K562 (cell line): ENCODE results near the gene SAMD14. TPM values are rescaled to one million over a fixed set of nuclear protein-coding genes. Genes with fewer than 3 reads are reported as not detected.

Experiments used
- CBX2 ChIP-seq: fragments of 200-600 bp; sonication (generic); IDR thresholded peaks from one replicate; pipeline ENCODE4 v1.6.1; 2012; ENCODE audit warnings: mild to moderate bottlenecking, low read length, inconsistent platforms; ENCODE audit not compliant: insufficient read depth, poor library complexity, severe bottlenecking
- CBX8 ChIP-seq: fragments of 200-600 bp; sonication (generic); IDR thresholded peaks from 2 replicates; pipeline ENCODE4 v1.6.1; 2012; ENCODE audit warnings: borderline replicate concordance, mixed run types, low read depth, mild to moderate bottlenecking, moderate library complexity, mixed read lengths, low read length, control low read depth, inconsistent platforms; ENCODE audit not compliant: poor library complexity, severe bottlenecking; ENCODE audit errors: extremely low read depth
- CREB1 ChIP-seq, 2 experiments: sonication (generic) in 1 of 2; formaldehyde crosslinking in 1 of 2; IDR thresholded peaks; 2 replicates each; pipeline versions ENCODE4 v1.6.1 to v1.8.0; 2012 to 2022; ENCODE audit warnings: inconsistent platforms in 1 of 2, mild to moderate bottlenecking in 1 of 2, missing genetic modification reagents in 1 of 2, moderate library complexity in 1 of 2
- CTBP1 ChIP-seq: fragments of 450-650 bp; IDR thresholded peaks from 2 replicates; pipeline ENCODE4 v1.6.1; 2016; ENCODE audit warnings: borderline replicate concordance
- EWSR1 ChIP-seq: fragments of 450-650 bp; IDR thresholded peaks from 2 replicates; pipeline ENCODE4 v1.6.1; 2018; ENCODE audit warnings: borderline replicate concordance, mild to moderate bottlenecking, low read depth, moderate library complexity; ENCODE audit not compliant: partially characterized antibody
- KDM1A ChIP-seq, 2 experiments: fragments of 450-650 bp; IDR thresholded peaks; 2 replicates each; pipeline ENCODE4 v1.6.1; 2016; ENCODE audit warnings: mild to moderate bottlenecking in 2 of 2
- KLF1 ChIP-seq: fragments of 450-650 bp; IDR thresholded peaks from 2 replicates; pipeline ENCODE4 v1.6.1; 2016; ENCODE audit warnings: missing genetic modification characterization, missing compliant biosample characterization
- L3MBTL2 ChIP-seq: fragments of 450-650 bp; IDR thresholded peaks from 2 replicates; pipeline ENCODE4 v1.6.1; 2016; ENCODE audit warnings: mild to moderate bottlenecking, moderate library complexity
- PHF20 ChIP-seq: fragments of 450-650 bp; IDR thresholded peaks from 2 replicates; pipeline ENCODE4 v1.6.1; 2018; ENCODE audit not compliant: partially characterized antibody
- RBM14 ChIP-seq: fragments of 200-400 bp; formaldehyde crosslinking; IDR thresholded peaks from 2 replicates; pipeline ENCODE4 v1.6.1; 2018; ENCODE audit warnings: low read depth, mild to moderate bottlenecking, low read length, moderate library complexity, borderline replicate concordance; ENCODE audit not compliant: insufficient read depth
- SAFB2 ChIP-seq: fragments of 200-400 bp; formaldehyde crosslinking; IDR thresholded peaks from 2 replicates; pipeline ENCODE4 v1.6.1; 2018; ENCODE audit warnings: borderline replicate concordance, low read length, low read depth, moderate library complexity; ENCODE audit not compliant: severe bottlenecking
- SMAD4 ChIP-seq: fragments of 250-450 bp; sonication (Bioruptor Pico); conservative IDR thresholded peaks from 2 replicates; pipeline ENCODE4 v1.8.0; 2021; ENCODE audit warnings: inconsistent platforms, mild to moderate bottlenecking, moderate library complexity
- SPI1 ChIP-seq: IDR thresholded peaks from 2 replicates; pipeline ENCODE4 v1.6.1; 2011; ENCODE audit warnings: low read depth, low read length, control low read depth, borderline replicate concordance
- SREBF1 ChIP-seq: fragments of 150-350 bp; IDR thresholded peaks from 2 replicates; pipeline ENCODE4 v1.6.1; 2014; ENCODE audit warnings: antibody characterized with exemption, low read depth, low read length, borderline replicate concordance
- ZBTB33 ChIP-seq: sonication (generic); formaldehyde crosslinking; IDR thresholded peaks from 2 replicates; pipeline ENCODE4 v1.8.1; 2023; ENCODE audit warnings: mild to moderate bottlenecking, missing genetic modification reagents
- ZNF23 ChIP-seq: fragments of 250-450 bp; sonication (Bioruptor Pico); IDR thresholded peaks from 2 replicates; pipeline ENCODE4 v1.4.0; 2020; ENCODE audit warnings: mild to moderate bottlenecking
- ZNF583 ChIP-seq: fragments of 250-450 bp; sonication (Bioruptor Pico); IDR thresholded peaks from 2 replicates; pipeline ENCODE4 v1.4.0; 2020
- polyA plus RNA-seq, 8 experiments: library from polyadenylated mRNA; depleted of rRNA in 4 of 8; stranded (reverse) in 5 of 8; unstranded in 3 of 8; fragments of >200 nt; fragmentation: Nextera tagmentation in 2 of 8; fragmentation: Illumina TruSeq in 1 of 8; extraction: Ambion mirVana in 2 of 8; extraction: Trizol in 1 of 8; gene quantifications; 2 replicates each; pipeline versions ENCODE4 v1.2.1 to v1.2.3, GENCODE V29; 2011 to 2014; ENCODE audit warnings: inconsistent platforms in 1 of 8, missing spikeins in 1 of 8
- total RNA-seq, 7 experiments: library from RNA; depleted of rRNA in 6 of 7; stranded (reverse); fragments of >200 nt in 6 of 7; fragmentation: Illumina TruSeq in 2 of 7; extraction: Trizol in 2 of 7; gene quantifications; 2 replicates each; pipeline versions ENCODE4 v1.2.1 to v1.2.3, GENCODE V29; 2011 to 2021; ENCODE audit warnings: low replicate concordance in 1 of 7
- TF ChIP-seq, protein P1 (sequence below): fragments of 250-450 bp; sonication (Bioruptor Pico); IDR thresholded peaks from 2 replicates; pipeline ENCODE4 v1.4.0; 2020
- TF ChIP-seq, protein P2 (sequence below): fragments of 450-650 bp; IDR thresholded peaks from 2 replicates; pipeline ENCODE4 v1.6.1; 2016; ENCODE audit warnings: mild to moderate bottlenecking

Gene SAMD14
- total and polyA plus RNA-seq, 9 of the 15 experiments (the other 6 are each of a cell fraction or from before 2014, with no cell fraction given), result 0.04 to 0.07 TPM; not detected in 7

GRCh38 chr17:50153650-50154575 lies 24.0 kb upstream of the SAMD14 start (continued):
- TF ChIP-seq CBX2, result no peak
- no peak for TF ChIP-seq ZNF23
- TF ChIP-seq SAFB2, result no peak
- no peak for TF ChIP-seq EWSR1
- no peak for TF ChIP-seq PHF20
- peak; percentile 76 to 84 for TF ChIP-seq KDM1A (IDR thresholded peaks at IDR 0.05)
- TF ChIP-seq CTBP1, result peak; percentile 96
- no peak for TF ChIP-seq CBX8
- TF ChIP-seq, protein P1, sequence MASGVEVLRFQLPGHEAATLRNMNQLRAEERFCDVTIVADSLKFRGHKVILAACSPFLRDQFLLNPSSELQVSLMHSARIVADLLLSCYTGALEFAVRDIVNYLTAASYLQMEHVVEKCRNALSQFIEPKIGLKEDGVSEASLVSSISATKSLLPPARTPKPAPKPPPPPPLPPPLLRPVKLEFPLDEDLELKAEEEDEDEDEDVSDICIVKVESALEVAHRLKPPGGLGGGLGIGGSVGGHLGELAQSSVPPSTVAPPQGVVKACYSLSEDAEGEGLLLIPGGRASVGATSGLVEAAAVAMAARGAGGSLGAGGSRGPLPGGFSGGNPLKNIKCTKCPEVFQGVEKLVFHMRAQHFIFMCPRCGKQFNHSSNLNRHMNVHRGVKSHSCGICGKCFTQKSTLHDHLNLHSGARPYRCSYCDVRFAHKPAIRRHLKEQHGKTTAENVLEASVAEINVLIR (CRISPR knock-in tag), result no peak
- TF ChIP-seq SMAD4, result 0 out of 2 replicates have a peak, but pooled peaks have one; percentile 33
- peak; percentile 11; the same call in 1 of the 2 replicates for TF ChIP-seq L3MBTL2
- TF ChIP-seq, protein P2, sequence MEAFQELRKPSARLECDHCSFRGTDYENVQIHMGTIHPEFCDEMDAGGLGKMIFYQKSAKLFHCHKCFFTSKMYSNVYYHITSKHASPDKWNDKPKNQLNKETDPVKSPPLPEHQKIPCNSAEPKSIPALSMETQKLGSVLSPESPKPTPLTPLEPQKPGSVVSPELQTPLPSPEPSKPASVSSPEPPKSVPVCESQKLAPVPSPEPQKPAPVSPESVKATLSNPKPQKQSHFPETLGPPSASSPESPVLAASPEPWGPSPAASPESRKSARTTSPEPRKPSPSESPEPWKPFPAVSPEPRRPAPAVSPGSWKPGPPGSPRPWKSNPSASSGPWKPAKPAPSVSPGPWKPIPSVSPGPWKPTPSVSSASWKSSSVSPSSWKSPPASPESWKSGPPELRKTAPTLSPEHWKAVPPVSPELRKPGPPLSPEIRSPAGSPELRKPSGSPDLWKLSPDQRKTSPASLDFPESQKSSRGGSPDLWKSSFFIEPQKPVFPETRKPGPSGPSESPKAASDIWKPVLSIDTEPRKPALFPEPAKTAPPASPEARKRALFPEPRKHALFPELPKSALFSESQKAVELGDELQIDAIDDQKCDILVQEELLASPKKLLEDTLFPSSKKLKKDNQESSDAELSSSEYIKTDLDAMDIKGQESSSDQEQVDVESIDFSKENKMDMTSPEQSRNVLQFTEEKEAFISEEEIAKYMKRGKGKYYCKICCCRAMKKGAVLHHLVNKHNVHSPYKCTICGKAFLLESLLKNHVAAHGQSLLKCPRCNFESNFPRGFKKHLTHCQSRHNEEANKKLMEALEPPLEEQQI, result no peak
- TF ChIP-seq KLF1 (tag), result no peak
- no peak; the same call in 1 of the 2 replicates for TF ChIP-seq CREB1 (IDR thresholded peaks at IDR 0.05)
- TF ChIP-seq CREB1 (CRISPR knock-in tag; IDR thresholded peaks at IDR 0.05), result no peak
- TF ChIP-seq ZBTB33 (CRISPR knock-in tag), result 0 out of 2 replicates have a peak, but pooled peaks have one; percentile 15
- TF ChIP-seq SREBF1, result no peak
- TF ChIP-seq ZNF583 (CRISPR knock-in tag), result peak; percentile 35; the same call in 1 of the 2 replicates
- TF ChIP-seq SPI1, result no peak
- no peak for TF ChIP-seq RBM14
